HepG2 (cell line): ENCODE data around the gene APOC4. TPM values are rescaled to one million over a fixed set of nuclear protein-coding genes. Genes with fewer than 3 reads are reported as not detected.

Experiments
- ARID4A ChIP-seq: sonication (generic); formaldehyde crosslinking; IDR thresholded peaks from 2 replicates; pipeline ENCODE4 v1.5.0; 2020; ENCODE audit warnings: mild to moderate bottlenecking, missing genetic modification reagents, borderline replicate concordance
- IRF9 ChIP-seq: sonication (generic); formaldehyde crosslinking; IDR thresholded peaks from 2 replicates; pipeline ENCODE4 v1.8.0; 2022; ENCODE audit warnings: missing genetic modification reagents, mild to moderate bottlenecking, borderline replicate concordance
- ONECUT2 ChIP-seq: sonication (generic); formaldehyde crosslinking; IDR thresholded peaks from 2 replicates; pipeline ENCODE4 v1.4.0; 2020; ENCODE audit warnings: missing genetic modification reagents
- RELA ChIP-seq: sonication (generic); formaldehyde crosslinking; IDR thresholded peaks from 2 replicates; pipeline ENCODE4 v1.4.0; 2020; ENCODE audit warnings: missing genetic modification reagents
- RFX3 ChIP-seq: IDR thresholded peaks from 2 replicates; pipeline ENCODE4 v1.6.1; 2016; ENCODE audit warnings: missing biosample characterization, missing genetic modification reagents
- SOX5 ChIP-seq: IDR thresholded peaks from 2 replicates; pipeline ENCODE4 v1.6.1; 2016; ENCODE audit warnings: borderline replicate concordance
- STAG1 ChIP-seq: sonication (generic); formaldehyde crosslinking; IDR thresholded peaks from 2 replicates; pipeline ENCODE4 v1.4.0; 2020; ENCODE audit warnings: missing genetic modification reagents
- TAF1 ChIP-seq: sonication (generic); formaldehyde crosslinking; IDR thresholded peaks from 2 replicates; pipeline ENCODE4 v1.4.0; 2020; ENCODE audit warnings: missing genetic modification reagents
- TBX2 ChIP-seq: sonication (generic); formaldehyde crosslinking; IDR thresholded peaks from 2 replicates; pipeline ENCODE4 v1.5.0; 2020; ENCODE audit warnings: missing genetic modification reagents, mild to moderate bottlenecking, borderline replicate concordance
- ZNF18 ChIP-seq: sonication (generic); formaldehyde crosslinking; IDR thresholded peaks from 2 replicates; pipeline ENCODE4 v1.8.0; 2022; ENCODE audit warnings: mild to moderate bottlenecking, missing genetic modification reagents; ENCODE audit not compliant: insufficient replicate concordance
- ZNF329 ChIP-seq: sonication (generic); formaldehyde crosslinking; IDR thresholded peaks from 2 replicates; pipeline ENCODE4 v1.9.0; 2021; ENCODE audit warnings: low read depth, mild to moderate bottlenecking, missing genetic modification reagents
- ZNF558 ChIP-seq: sonication (generic); formaldehyde crosslinking; IDR thresholded peaks from 2 replicates; pipeline ENCODE4 v1.9.0; 2022; ENCODE audit warnings: mild to moderate bottlenecking, missing genetic modification reagents, borderline replicate concordance
- ZNF598 ChIP-seq: sonication (generic); formaldehyde crosslinking; IDR thresholded peaks from 2 replicates; pipeline ENCODE4 v1.5.1; 2020; ENCODE audit warnings: mild to moderate bottlenecking, missing genetic modification reagents, borderline replicate concordance
- polyA plus RNA-seq, 8 experiments: library from polyadenylated mRNA; depleted of rRNA in 3 of 8; stranded (reverse) in 7 of 8; unstranded in 1 of 8; fragments of >200 nt; fragmentation: Illumina TruSeq in 4 of 8; extraction: Trizol in 4 of 8; gene quantifications; 2 replicates each; pipeline versions ENCODE4 v1.2.1 to v1.2.3, GENCODE V29; 2011 to 2016; ENCODE audit warnings: low read depth in 4 of 8, missing spikeins in 1 of 8, mixed read lengths in 1 of 8; ENCODE audit not compliant: insufficient read depth in 1 of 8
- total RNA-seq, 5 experiments: library from RNA; depleted of rRNA; stranded (reverse); fragments of >200 nt; fragmentation: Illumina TruSeq; extraction: Trizol; gene quantifications; 2 replicates each; pipeline ENCODE4 v1.2.3, GENCODE V29; 2016; ENCODE audit warnings: low read depth in 1 of 5
- TF ChIP-seq, protein P1 (sequence below): sonication (generic); formaldehyde crosslinking; IDR thresholded peaks from 2 replicates; pipeline ENCODE4 v1.5.1; 2020; ENCODE audit warnings: missing genetic modification reagents, mild to moderate bottlenecking, borderline replicate concordance
- TF ChIP-seq, protein P2 (sequence below): sonication (generic); formaldehyde crosslinking; IDR thresholded peaks from 2 replicates; pipeline ENCODE4 v1.4.0; 2020; ENCODE audit warnings: missing genetic modification reagents, borderline replicate concordance

The APOC4 gene
- total and polyA plus RNA-seq, 2 of the 13 experiments (the other 11 are each of a cell fraction or from before 2014, with no cell fraction given), result 0.46 TPM; not detected in 1

GRCh38 chr19:44924243-44924725 is 17.8 kb upstream of the APOC4 start (continued):
- TF ChIP-seq, protein P1, sequence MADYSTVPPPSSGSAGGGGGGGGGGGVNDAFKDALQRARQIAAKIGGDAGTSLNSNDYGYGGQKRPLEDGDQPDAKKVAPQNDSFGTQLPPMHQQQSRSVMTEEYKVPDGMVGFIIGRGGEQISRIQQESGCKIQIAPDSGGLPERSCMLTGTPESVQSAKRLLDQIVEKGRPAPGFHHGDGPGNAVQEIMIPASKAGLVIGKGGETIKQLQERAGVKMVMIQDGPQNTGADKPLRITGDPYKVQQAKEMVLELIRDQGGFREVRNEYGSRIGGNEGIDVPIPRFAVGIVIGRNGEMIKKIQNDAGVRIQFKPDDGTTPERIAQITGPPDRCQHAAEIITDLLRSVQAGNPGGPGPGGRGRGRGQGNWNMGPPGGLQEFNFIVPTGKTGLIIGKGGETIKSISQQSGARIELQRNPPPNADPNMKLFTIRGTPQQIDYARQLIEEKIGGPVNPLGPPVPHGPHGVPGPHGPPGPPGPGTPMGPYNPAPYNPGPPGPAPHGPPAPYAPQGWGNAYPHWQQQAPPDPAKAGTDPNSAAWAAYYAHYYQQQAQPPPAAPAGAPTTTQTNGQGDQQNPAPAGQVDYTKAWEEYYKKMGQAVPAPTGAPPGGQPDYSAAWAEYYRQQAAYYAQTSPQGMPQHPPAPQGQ, result peak; percentile 77
- TF ChIP-seq ZNF558 (CRISPR knock-in tag) (no peak), ZNF329 (CRISPR knock-in tag) (0 out of 2 replicates have a peak, but pooled peaks have one; percentile 39), STAG1 (CRISPR knock-in tag) (peak; percentile 40), RELA (no peak), SOX5 (CRISPR knock-in tag) (peak; percentile 95), ARID4A (CRISPR knock-in tag) (peak; percentile 82; the same call in 1 of the 2 replicates), ONECUT2 (CRISPR knock-in tag) (peak; percentile 68), ZNF18 (CRISPR knock-in tag) (no peak), RFX3 (CRISPR knock-in tag) (no peak), ZNF598 (CRISPR knock-in tag) (no peak), IRF9 (peak; percentile 85; the same call in 1 of the 2 replicates), TBX2 (CRISPR knock-in tag) (peak; percentile 94), TAF1 (CRISPR knock-in tag) (peak; percentile 55; the same call in 1 of the 2 replicates)
- TF ChIP-seq, protein P2, sequence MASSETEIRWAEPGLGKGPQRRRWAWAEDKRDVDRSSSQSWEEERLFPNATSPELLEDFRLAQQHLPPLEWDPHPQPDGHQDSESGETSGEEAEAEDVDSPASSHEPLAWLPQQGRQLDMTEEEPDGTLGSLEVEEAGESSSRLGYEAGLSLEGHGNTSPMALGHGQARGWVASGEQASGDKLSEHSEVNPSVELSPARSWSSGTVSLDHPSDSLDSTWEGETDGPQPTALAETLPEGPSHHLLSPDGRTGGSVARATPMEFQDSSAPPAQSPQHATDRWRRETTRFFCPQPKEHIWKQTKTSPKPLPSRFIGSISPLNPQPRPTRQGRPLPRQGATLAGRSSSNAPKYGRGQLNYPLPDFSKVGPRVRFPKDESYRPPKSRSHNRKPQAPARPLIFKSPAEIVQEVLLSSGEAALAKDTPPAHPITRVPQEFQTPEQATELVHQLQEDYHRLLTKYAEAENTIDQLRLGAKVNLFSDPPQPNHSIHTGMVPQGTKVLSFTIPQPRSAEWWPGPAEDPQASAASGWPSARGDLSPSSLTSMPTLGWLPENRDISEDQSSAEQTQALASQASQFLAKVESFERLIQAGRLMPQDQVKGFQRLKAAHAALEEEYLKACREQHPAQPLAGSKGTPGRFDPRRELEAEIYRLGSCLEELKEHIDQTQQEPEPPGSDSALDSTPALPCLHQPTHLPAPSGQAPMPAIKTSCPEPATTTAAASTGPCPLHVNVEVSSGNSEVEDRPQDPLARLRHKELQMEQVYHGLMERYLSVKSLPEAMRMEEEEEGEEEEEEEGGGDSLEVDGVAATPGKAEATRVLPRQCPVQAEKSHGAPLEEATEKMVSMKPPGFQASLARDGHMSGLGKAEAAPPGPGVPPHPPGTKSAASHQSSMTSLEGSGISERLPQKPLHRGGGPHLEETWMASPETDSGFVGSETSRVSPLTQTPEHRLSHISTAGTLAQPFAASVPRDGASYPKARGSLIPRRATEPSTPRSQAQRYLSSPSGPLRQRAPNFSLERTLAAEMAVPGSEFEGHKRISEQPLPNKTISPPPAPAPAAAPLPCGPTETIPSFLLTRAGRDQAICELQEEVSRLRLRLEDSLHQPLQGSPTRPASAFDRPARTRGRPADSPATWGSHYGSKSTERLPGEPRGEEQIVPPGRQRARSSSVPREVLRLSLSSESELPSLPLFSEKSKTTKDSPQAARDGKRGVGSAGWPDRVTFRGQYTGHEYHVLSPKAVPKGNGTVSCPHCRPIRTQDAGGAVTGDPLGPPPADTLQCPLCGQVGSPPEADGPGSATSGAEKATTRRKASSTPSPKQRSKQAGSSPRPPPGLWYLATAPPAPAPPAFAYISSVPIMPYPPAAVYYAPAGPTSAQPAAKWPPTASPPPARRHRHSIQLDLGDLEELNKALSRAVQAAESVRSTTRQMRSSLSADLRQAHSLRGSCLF (CRISPR knock-in tag), result no peak
